BLaER1 (cell line): ENCODE results near the gene EIF3K.

Source experiments
- H3K27ac ChIP-seq: shearing (Covaris generic); formaldehyde crosslinking; 2 replicates; pipeline ENCODE4 v1.8.1; 2022
- H3K27me3 ChIP-seq: shearing (Covaris generic); formaldehyde crosslinking; 2 replicates; pipeline ENCODE4 v1.8.1; 2022
- H3K36me3 ChIP-seq: shearing (Covaris generic); formaldehyde crosslinking; 2 replicates; pipeline ENCODE4 v1.8.1; 2022
- H3K4me1 ChIP-seq: shearing (Covaris generic); formaldehyde crosslinking; 2 replicates; pipeline ENCODE4 v1.8.1; 2022
- H3K4me2 ChIP-seq: shearing (Covaris generic); formaldehyde crosslinking; 2 replicates; pipeline ENCODE4 v1.8.1; 2022
- H3K4me3 ChIP-seq: shearing (Covaris generic); formaldehyde crosslinking; 2 replicates; pipeline ENCODE4 v1.8.1; 2022
- H3K9ac ChIP-seq: shearing (Covaris generic); formaldehyde crosslinking; 2 replicates; pipeline ENCODE4 v1.8.1; 2022
- H3K9me3 ChIP-seq: shearing (Covaris generic); formaldehyde crosslinking; 2 replicates; pipeline ENCODE4 v1.8.1; 2022
- H4K20me1 ChIP-seq: shearing (Covaris generic); formaldehyde crosslinking; 2 replicates; pipeline ENCODE4 v1.8.1; 2022
- Cebpa-rat ChIP-seq: shearing (Covaris generic); IDR thresholded peaks from 2 replicates; pipeline ENCODE4 v1.8.1; 2022

Gene EIF3K

GRCh38 chr19:38657633-38658222, 38.7 kb downstream of the EIF3K start:
- H3K36me3 ChIP-seq, result peaks cover 61% of the 10 kb centered on the region
- peaks cover 100% of the 10 kb centered on the region for H4K20me1 ChIP-seq
- no peak overlapping the region for H3K4me3 ChIP-seq
- H3K4me1 ChIP-seq, result peaks cover 56% of the 10 kb centered on the region
- H3K9ac ChIP-seq, result no peak overlapping the region; the same call in 1 of the 2 replicates
- TF ChIP-seq Cebpa-rat, result no peak
- 0 out of 2 replicates have a peak overlapping the region, but pooled peaks have one; percentile 3 for H3K27ac ChIP-seq
- no peak overlapping the region for H3K4me2 ChIP-seq
- no peaks in the 10 kb centered on the region for H3K27me3 ChIP-seq
- no peaks in the 10 kb centered on the region for H3K9me3 ChIP-seq

DNA sequence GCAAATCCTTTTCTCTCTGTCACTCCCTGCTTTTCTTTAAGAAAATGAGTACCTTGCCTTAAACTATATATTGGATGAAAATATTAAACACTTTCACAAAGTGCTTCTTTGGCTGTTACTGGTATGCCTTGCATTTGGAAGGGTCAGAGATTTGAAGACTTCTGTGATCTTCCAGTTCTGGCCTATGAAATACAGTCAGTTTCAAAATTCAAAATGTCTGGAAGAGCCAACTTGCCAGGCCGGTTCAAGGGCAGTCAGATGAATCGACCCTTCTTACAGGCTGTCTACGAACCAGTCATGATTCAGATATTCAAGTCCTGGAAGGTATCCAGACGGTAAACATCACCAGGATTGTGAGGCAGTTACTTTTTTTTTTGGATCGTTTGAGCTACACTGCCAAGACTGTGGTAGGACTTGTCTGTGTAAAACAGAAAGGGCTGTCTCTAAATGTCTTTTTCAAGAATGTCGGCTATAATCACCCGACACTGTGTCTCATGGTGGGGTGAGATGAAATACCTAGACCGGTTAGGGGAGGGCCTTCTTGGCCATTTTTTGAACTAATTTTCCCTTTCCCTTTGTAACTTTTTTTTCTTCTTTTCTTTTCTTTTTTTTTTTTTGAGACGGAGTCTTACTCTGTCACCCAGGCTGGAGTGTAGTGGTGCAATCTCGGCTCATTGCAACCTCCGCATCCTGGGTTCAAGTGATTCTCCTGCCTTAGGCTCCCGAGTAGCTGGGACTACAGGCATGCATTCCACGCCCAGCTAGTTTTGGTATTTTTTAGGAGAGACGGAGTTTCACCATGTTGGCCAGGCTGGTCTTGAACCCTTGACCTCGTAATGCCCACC, 39.7 kb downstream of the EIF3K start:
- H3K4me1 ChIP-seq, result peaks cover 64% of the 10 kb centered on the region
- no peaks in the 10 kb centered on the region for H3K27me3 ChIP-seq
- H3K4me2 ChIP-seq, result no peak overlapping the region

GRCh38 chr19:38660724-38661123, 41.7 kb downstream of the EIF3K start:
- Histone ChIP-seq H3K27ac (no peak overlapping the region), H3K4me1 (peaks cover 67% of the 10 kb centered on the region), H3K27me3 (no peaks in the 10 kb centered on the region), H3K9me3 (no peaks in the 10 kb centered on the region), H4K20me1 (peaks cover 99% of the 10 kb centered on the region), H3K9ac (no peak overlapping the region), H3K4me3 (no peak overlapping the region), H3K36me3 (peaks cover 55% of the 10 kb centered on the region), H3K4me2 (no peak overlapping the region)
- TF ChIP-seq Cebpa-rat, result no peak

More for the DNA sequence above, 39.7 kb downstream of the EIF3K start:
- H4K20me1 ChIP-seq, result peaks cover 100% of the 10 kb centered on the region
- no peak overlapping the region for H3K27ac ChIP-seq
- no peak for TF ChIP-seq Cebpa-rat
- no peaks in the 10 kb centered on the region for H3K9me3 ChIP-seq
- no peak overlapping the region for H3K4me3 ChIP-seq
- no peak overlapping the region for H3K9ac ChIP-seq
- peaks cover 68% of the 10 kb centered on the region for H3K36me3 ChIP-seq

DNA sequence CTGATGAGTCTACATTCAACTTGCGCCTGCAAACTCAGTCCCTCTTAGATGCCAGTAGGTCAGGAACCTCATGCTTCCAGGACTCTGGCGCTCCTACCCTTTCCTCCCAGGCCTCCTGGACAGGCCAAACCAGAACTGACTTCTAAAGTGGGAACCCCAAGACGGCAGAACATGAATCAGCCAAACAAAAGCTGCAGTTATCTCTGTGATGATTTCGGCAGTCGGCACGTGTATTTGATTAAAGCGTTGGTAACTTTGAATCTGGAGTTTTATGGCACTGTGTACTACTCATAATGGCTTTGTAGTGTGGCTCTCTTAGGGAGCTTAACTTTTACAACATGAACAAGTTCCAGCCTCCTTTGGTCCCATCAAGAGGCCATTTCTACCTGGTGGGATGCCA, 42.1 kb downstream of the EIF3K start:
- Histone ChIP-seq H3K4me2 (no peak overlapping the region), H3K4me3 (no peak overlapping the region), H3K9me3 (no peaks in the 10 kb centered on the region), H3K27ac (no peak overlapping the region), H3K9ac (no peak overlapping the region), H3K27me3 (no peaks in the 10 kb centered on the region), H3K36me3 (peaks cover 52% of the 10 kb centered on the region), H4K20me1 (peaks cover 98% of the 10 kb centered on the region), H3K4me1 (peaks cover 67% of the 10 kb centered on the region)
- no peak for TF ChIP-seq Cebpa-rat

- H3K4me2 ChIP-seq, result no peak overlapping the region
- H3K27me3 ChIP-seq, result no peaks in the 10 kb centered on the region
- TF ChIP-seq Cebpa-rat, result no peak
- H3K4me3 ChIP-seq, result no peak overlapping the region
- H3K9me3 ChIP-seq, result no peaks in the 10 kb centered on the region
- no peak overlapping the region for H3K27ac ChIP-seq
- peaks cover 67% of the 10 kb centered on the region for H3K4me1 ChIP-seq
- peaks cover 90% of the 10 kb centered on the region for H4K20me1 ChIP-seq
- peaks cover 43% of the 10 kb centered on the region for H3K36me3 ChIP-seq
- no peak overlapping the region for H3K9ac ChIP-seq
Measured at GRCh38 chr19:38661996-38662395, 43.0 kb downstream of the EIF3K start.

- Histone ChIP-seq H3K9ac (0 out of 2 replicates have a peak overlapping the region, but pooled peaks have one; percentile 26), H3K36me3 (peaks cover 41% of the 10 kb centered on the region), H3K27ac (peak overlapping the region; percentile 81; the same call in 1 of the 2 replicates), H3K9me3 (no peaks in the 10 kb centered on the region), H3K4me3 (no peak overlapping the region), H4K20me1 (peaks cover 84% of the 10 kb centered on the region), H3K4me1 (peaks cover 67% of the 10 kb centered on the region), H3K27me3 (no peaks in the 10 kb centered on the region), H3K4me2 (peak overlapping the region; percentile 81)
- no peak for TF ChIP-seq Cebpa-rat
Measured at GRCh38 chr19:38662537-38663155, 43.7 kb downstream of the EIF3K start.

DNA sequence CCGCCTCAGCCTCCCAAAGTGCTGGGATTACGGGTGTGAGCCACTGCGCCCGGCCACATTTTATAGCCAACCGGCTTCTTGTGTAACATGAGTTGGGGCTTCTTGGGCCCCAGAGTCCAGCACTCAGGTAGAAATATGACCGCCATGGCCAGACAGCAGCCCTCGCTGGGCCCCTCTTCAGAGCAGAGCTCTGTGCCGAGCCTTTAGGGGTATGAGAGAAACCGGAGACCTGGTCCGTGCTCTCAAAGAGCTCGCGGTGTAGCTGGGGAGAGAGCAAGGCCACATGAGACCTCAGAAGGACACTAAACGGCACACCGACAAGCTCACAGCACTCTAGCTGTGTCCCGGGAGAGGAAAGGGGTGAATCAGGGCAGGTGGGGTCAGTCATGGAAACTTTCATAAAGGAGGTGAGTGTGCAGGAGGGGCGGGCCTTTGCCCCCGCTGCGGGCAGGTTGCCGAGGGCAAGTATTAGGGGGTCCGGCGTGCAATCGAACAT, 44.2 kb downstream of the EIF3K start:
- Histone ChIP-seq H3K9me3 (no peaks in the 10 kb centered on the region), H3K27ac (peak overlapping the region; percentile 81; the same call in 1 of the 2 replicates), H3K27me3 (no peaks in the 10 kb centered on the region), H3K36me3 (peaks cover 35% of the 10 kb centered on the region), H3K4me1 (peaks cover 71% of the 10 kb centered on the region), H4K20me1 (peaks cover 78% of the 10 kb centered on the region), H3K9ac (no peak overlapping the region; the same call in 1 of the 2 replicates), H3K4me3 (no peak overlapping the region), H3K4me2 (peak overlapping the region; percentile 81)
- no peak for TF ChIP-seq Cebpa-rat

DNA sequence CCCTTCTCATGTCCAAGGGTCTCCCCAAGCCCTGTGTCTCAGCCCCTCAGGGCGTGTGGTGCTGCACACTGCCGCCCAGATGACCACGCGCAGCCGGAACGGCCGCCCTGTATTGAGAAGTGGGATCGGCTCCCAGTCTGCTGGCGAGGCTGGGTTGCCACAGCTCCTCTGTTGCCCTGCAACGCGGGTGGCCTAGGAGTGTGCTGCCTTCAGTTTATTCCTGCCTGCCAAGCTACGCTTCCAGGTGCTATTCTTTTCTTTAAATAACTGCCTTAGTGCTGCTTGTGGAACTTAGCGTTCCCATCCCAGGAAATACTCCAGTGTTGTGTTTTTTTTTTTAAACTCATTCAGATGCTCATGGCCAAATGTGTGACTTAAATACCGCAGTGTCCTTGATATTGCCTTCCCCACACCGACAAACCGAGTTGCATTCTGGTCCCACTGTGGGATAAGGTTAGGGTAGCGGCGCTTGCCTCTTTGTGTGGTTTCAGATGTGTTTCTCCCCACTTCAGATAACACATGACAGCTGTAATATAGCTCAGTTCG, 45.0 kb downstream of the EIF3K start:
- H3K36me3 ChIP-seq, result peaks cover 28% of the 10 kb centered on the region
- H3K9ac ChIP-seq, result peak overlapping the region; percentile 68; the same call in 1 of the 2 replicates
- TF ChIP-seq Cebpa-rat, result no peak
- peaks cover 79% of the 10 kb centered on the region for H3K4me1 ChIP-seq
- peaks cover 70% of the 10 kb centered on the region for H4K20me1 ChIP-seq
- no peaks in the 10 kb centered on the region for H3K9me3 ChIP-seq
- no peaks in the 10 kb centered on the region for H3K27me3 ChIP-seq
- peak overlapping the region; percentile 81 for H3K27ac ChIP-seq
- H3K4me3 ChIP-seq, result no peak overlapping the region
- H3K4me2 ChIP-seq, result peak overlapping the region; percentile 81

DNA sequence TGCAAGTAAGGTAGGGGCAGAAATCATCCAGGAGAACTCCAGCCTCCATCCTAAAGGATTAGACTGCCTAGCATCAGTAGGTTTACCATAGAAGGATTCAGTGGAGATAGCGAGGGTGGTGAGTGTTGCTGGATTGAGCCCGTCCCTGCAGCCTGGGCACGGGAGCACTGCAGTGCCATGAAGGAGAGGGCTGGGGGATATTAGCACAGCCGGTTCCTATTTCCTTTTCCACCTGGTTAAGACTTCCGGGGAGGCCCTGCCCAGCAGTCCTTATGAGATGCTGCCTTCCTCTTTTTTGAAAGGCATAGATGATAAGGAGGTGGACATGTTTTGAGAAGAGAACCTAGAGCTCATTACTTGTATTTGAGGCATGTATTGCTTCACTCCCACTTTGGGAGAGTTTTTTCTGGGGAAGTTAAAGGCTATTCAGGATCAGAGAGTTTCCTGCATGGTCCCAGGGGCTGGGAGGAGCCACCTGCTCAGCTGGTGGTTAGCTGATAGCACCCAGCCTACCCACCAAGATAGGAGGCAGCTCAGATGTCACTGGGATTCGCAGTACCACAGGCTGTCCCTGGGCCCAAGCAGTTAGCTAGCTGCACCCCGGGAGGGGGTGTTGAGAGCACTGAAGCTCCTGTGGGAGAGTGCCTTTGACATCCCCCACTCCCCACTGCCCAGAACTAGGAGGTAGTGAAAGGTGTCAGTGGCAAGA, 45.7 kb downstream of the EIF3K start:
- no peaks in the 10 kb centered on the region for H3K27me3 ChIP-seq
- H3K4me3 ChIP-seq, result peak overlapping the region; percentile 47
- H3K9ac ChIP-seq, result peak overlapping the region; percentile 68
- TF ChIP-seq Cebpa-rat, result no peak
- H3K4me1 ChIP-seq, result peaks cover 80% of the 10 kb centered on the region
- peak overlapping the region; percentile 81 for H3K27ac ChIP-seq
- peaks cover 22% of the 10 kb centered on the region for H3K36me3 ChIP-seq
- peaks cover 64% of the 10 kb centered on the region for H4K20me1 ChIP-seq
- H3K9me3 ChIP-seq, result no peaks in the 10 kb centered on the region
- H3K4me2 ChIP-seq, result peak overlapping the region; percentile 81
